NB4 (cell line): ENCODE measurements around the gene HOOK2.
"Not testable (repeated sequence)": the region's sequence is repeated elsewhere in the genome, so short reads cannot be mapped to it uniquely, and the experiment has no call there.

Experiments used
- DNase-seq: peaks from one replicate; pipeline ENCODE4 v3.0.0; 2010; ENCODE audit warnings: low read depth
- H3K4me3 ChIP-seq: one replicate; pipeline ENCODE4 v1.5.1; 2011; ENCODE audit warnings: mild to moderate bottlenecking, low read depth, low read length, moderate library complexity
- CTCF ChIP-seq: IDR thresholded peaks from one replicate; pipeline ENCODE4 v1.5.1; 2012; ENCODE audit warnings: low read depth, low read length
- MYC ChIP-seq: IDR thresholded peaks from 2 replicates; pipeline ENCODE4 v1.6.1; 2011; ENCODE audit warnings: low read depth, low read length
- POLR2A ChIP-seq: IDR thresholded peaks from 2 replicates; pipeline ENCODE4 v1.6.1; 2011; ENCODE audit warnings: mild to moderate bottlenecking; ENCODE audit not compliant: insufficient read length; ENCODE audit errors: extremely low read depth
- TF ChIP-seq, protein P1 (sequence below): IDR thresholded peaks from 2 replicates; pipeline ENCODE4 v1.6.1; 2011; ENCODE audit warnings: low read depth, low read length

HOOK2 gene

DNA sequence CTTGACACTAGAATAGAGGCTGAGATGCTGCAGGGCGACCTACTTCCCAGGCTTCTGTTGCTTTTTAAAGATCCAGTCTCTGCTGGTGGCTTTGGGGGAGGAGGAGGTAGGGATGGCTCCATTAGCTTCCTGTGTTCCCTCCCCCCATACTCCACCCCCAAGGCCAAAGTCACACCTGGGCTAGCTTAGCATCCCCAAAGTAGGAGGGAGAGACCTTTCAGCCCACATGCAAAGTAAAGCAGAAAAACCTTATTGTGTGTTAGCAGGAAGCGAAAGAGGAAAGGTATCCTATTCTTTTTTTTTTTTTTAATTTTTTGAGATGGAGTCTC lies 48.4 kb downstream of the HOOK2 start:
- no peak overlapping the region for H3K4me3 ChIP-seq
- TF ChIP-seq, protein P1, sequence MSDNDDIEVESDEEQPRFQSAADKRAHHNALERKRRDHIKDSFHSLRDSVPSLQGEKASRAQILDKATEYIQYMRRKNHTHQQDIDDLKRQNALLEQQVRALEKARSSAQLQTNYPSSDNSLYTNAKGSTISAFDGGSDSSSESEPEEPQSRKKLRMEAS, result no peak
- no peak for TF ChIP-seq POLR2A
- DNase-seq, result no peak

- DNase-seq, H3K4me3 ChIP-seq: not testable (repeated sequence)
These were observed 49.7 kb downstream of the HOOK2 start for GRCh38 chr19:12725612-12726011.

GRCh38 chr19:12723641-12724426 lies 51.5 kb downstream of the HOOK2 start, which contains the start of gene TNPO2:
Gene TNPO2 (minus strand): TSS chr19:12723932. CDS start chr19:12720977, 2,955 bp downstream.
- H3K4me3 ChIP-seq, result peak within 1 kb of the TSS; percentile 87
- DNase-seq, result peak; percentile 90
- TF ChIP-seq, protein P1, result peak; percentile 99
- TF ChIP-seq POLR2A (peak; percentile 72), CTCF (no peak), MYC (peak; percentile 99)

DNA sequence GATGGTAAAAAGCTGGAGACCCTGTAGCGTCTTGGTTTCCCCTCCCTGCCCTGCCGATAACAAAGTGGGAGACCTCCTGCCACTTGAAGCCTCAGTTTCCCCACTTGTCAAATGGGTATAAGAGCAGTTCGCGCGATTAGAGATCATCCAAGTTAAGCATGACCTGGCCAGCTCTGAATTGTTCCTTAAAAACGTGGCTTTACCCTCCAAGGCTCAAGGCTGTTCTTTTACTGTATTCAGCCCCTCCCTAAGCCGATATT lies 52.0 kb downstream of the HOOK2 start:
- peak overlapping the region; percentile 87 for H3K4me3 ChIP-seq
- TF ChIP-seq POLR2A (no peak), CTCF (no peak), MYC (no peak)
- TF ChIP-seq, protein P1, result no peak
- DNase-seq, result peak; percentile 40

GRCh38 chr19:12722566-12723380 lies 52.6 kb downstream of the HOOK2 start:
- peak; percentile 99 for DNase-seq
- TF ChIP-seq POLR2A (peak; percentile 53), CTCF (no peak), MYC (peak; percentile 95)
- TF ChIP-seq, protein P1, result peak; percentile 99

GRCh38 chr19:12721656-12722565 lies 53.4 kb downstream of the HOOK2 start:
- TF ChIP-seq, protein P1, result no peak
- TF ChIP-seq MYC (no peak), CTCF (no peak), POLR2A (no peak)
- peak overlapping the region; percentile 87 for H3K4me3 ChIP-seq
- DNase-seq, result peak; percentile 77

More at GRCh38 chr19:12722566-12723380, 52.6 kb downstream of the HOOK2 start:
- peak overlapping the region; percentile 87 for H3K4me3 ChIP-seq
